Endothelial cell of umbilical vein (primary cell): ENCODE results near the gene XPOT. TPM values are rescaled to one million over a fixed set of nuclear protein-coding genes. Genes with fewer than 3 reads are reported as not detected.

Experiments
- BruUV-seq: library from RNA; stranded (reverse); fragments of 400-500 nt; replicated peaks from 2 replicates; lab custom pipeline; 2021; lab: Mats Ljungman, UMichigan
- CTCF ChIA-PET: fragments of 300-600, 350-600 bp; sonication (Branson Sonifier 250); formaldehyde crosslinking; loops from one replicate; lab custom pipeline; 2021; ENCODE audit warnings: antibody characterized with exemption, inconsistent platforms; lab: Charles Lee
- POLR2A ChIA-PET: fragments of 300-600, 350-600 bp; sonication (Branson Sonifier 250); formaldehyde crosslinking; loops from one replicate; lab custom pipeline; 2021; ENCODE audit warnings: antibody characterized with exemption, inconsistent platforms; lab: Charles Lee
- DNase-seq: peaks from one replicate; pipeline ENCODE4 v3.0.0-alpha.2; 2011; ENCODE audit warnings: low read depth, low spot score
- FAIRE-seq: peaks from 2 replicates; lab custom pipeline; 2011; peaks lifted over from hg19 to GRCh38; lab: Jason Lieb, UNC
- H2AFZ ChIP-seq: 2 replicates; pipeline ENCODE4 v1.6.0; 2012; ENCODE audit warnings: low read depth, low read length, control low read depth, inconsistent platforms
- H3K27ac ChIP-seq: 2 replicates; pipeline ENCODE4 v1.5.1; 2011; ENCODE audit warnings: low read depth, mild to moderate bottlenecking, control low read depth, low read length, moderate library complexity; ENCODE audit not compliant: insufficient read depth
- H3K27me3 ChIP-seq, 2 experiments: 2 replicates each; pipeline versions ENCODE4 v1.6.0 to v1.6.1; 2011; ENCODE audit warnings: low read length in 2 of 2, mixed read lengths in 1 of 2; ENCODE audit not compliant: control insufficient read depth in 2 of 2, insufficient read depth in 2 of 2
- H3K36me3 ChIP-seq, 2 experiments: 2 replicates in 1 of 2; 3 replicates in 1 of 2; pipeline ENCODE4 v1.5.1; 2011; ENCODE audit warnings: low read length in 2 of 2, mild to moderate bottlenecking in 1 of 2, moderate library complexity in 1 of 2; ENCODE audit not compliant: control insufficient read depth in 2 of 2, insufficient read depth in 2 of 2; ENCODE audit errors: extremely low read depth in 1 of 2
- H3K4me1 ChIP-seq: 3 replicates; pipeline ENCODE4 v1.5.1; 2011; ENCODE audit warnings: mild to moderate bottlenecking, low read length; ENCODE audit not compliant: control insufficient read depth, insufficient read depth; ENCODE audit errors: extremely low read depth
- H3K4me2 ChIP-seq: 2 replicates; pipeline ENCODE4 v1.6.1; 2011; ENCODE audit warnings: low read length, control low read depth, mixed read lengths; ENCODE audit not compliant: insufficient read depth
- H3K4me3 ChIP-seq, 3 experiments: fragments of 200-600 bp in 1 of 3; sonication (generic), shearing (Covaris generic) in 1 of 3; replicated peaks in 1 of 3; 2 replicates each; pipeline ENCODE4 v1.5.1; 2011 to 2016; ENCODE audit warnings: control low read depth in 3 of 3, low read length in 3 of 3, mild to moderate bottlenecking in 2 of 3, inconsistent platforms in 1 of 3, low read depth in 1 of 3, moderate library complexity in 1 of 3; ENCODE audit not compliant: insufficient read depth in 1 of 3
- H3K79me2 ChIP-seq: 2 replicates; pipeline ENCODE4 v1.6.0; 2012; ENCODE audit warnings: low read length, inconsistent platforms; ENCODE audit not compliant: control insufficient read depth, insufficient read depth
- H3K9ac ChIP-seq: replicated peaks from 2 replicates; pipeline ENCODE3; 2011; ENCODE audit warnings: low read length, control low read depth; ENCODE audit not compliant: insufficient read depth; ENCODE audit errors: extremely low read depth
- H3K9me1 ChIP-seq: replicated peaks from 3 replicates; pipeline ENCODE4 v1.6.0; 2011; ENCODE audit warnings: mild to moderate bottlenecking, low read length; ENCODE audit not compliant: control insufficient read depth, insufficient read depth; ENCODE audit errors: extremely low read depth
- H3K9me3 ChIP-seq: replicated peaks from 2 replicates; pipeline ENCODE4 v1.5.1; 2012; ENCODE audit warnings: low read length, inconsistent platforms; ENCODE audit not compliant: control insufficient read depth, insufficient read depth
- H4K20me1 ChIP-seq: replicated peaks from 2 replicates; pipeline ENCODE3; 2011; ENCODE audit warnings: mild to moderate bottlenecking, low read length; ENCODE audit not compliant: control insufficient read depth, insufficient read depth; ENCODE audit errors: extremely low read depth
- CTCF ChIP-seq, 2 donors: IDR thresholded peaks; 1 replicate in 1 of 2; 2 replicates in 1 of 2; pipeline ENCODE4 v1.5.1; 2011; ENCODE audit warnings: low read length in 2 of 2, mild to moderate bottlenecking in 2 of 2, moderate library complexity in 2 of 2, control low read depth in 1 of 2, inconsistent platforms in 1 of 2, low read depth in 1 of 2; ENCODE audit not compliant: insufficient read depth in 1 of 2; ENCODE audit errors: extremely low read depth in 1 of 2
- EZH2 ChIP-seq: IDR thresholded peaks from 2 replicates; pipeline ENCODE4 v1.6.1; 2012; ENCODE audit warnings: borderline replicate concordance, low read depth, mild to moderate bottlenecking, moderate library complexity, low read length, inconsistent platforms; ENCODE audit not compliant: severe bottlenecking
- FOS ChIP-seq: IDR thresholded peaks from 2 replicates; pipeline ENCODE4 v1.6.1; 2011; ENCODE audit warnings: mild to moderate bottlenecking, low read length, moderate library complexity, borderline replicate concordance; ENCODE audit not compliant: insufficient read depth
- GATA2 ChIP-seq: IDR thresholded peaks from 2 replicates; pipeline ENCODE4 v1.7.0; 2011; ENCODE audit warnings: low read depth, mild to moderate bottlenecking, moderate library complexity, mixed read lengths, low read length; ENCODE audit not compliant: insufficient read length, insufficient read depth
- JUN ChIP-seq: IDR thresholded peaks from 2 replicates; pipeline ENCODE4 v1.6.1; 2011; ENCODE audit warnings: borderline replicate concordance, low read depth; ENCODE audit not compliant: insufficient read length, insufficient read depth
- MAX ChIP-seq: IDR thresholded peaks from 2 replicates; pipeline ENCODE4 v1.6.1; 2011; ENCODE audit not compliant: insufficient read depth, insufficient read length
- MYC ChIP-seq: IDR thresholded peaks from one replicate; pipeline ENCODE4 v1.6.1; 2011; ENCODE audit warnings: mild to moderate bottlenecking, low read depth, low read length
- POLR2A ChIP-seq: IDR thresholded peaks from 2 replicates; pipeline ENCODE4 v1.6.1; 2012; ENCODE audit warnings: low read depth, mild to moderate bottlenecking, control low read depth, low read length
- POLR2AphosphoS5 ChIP-seq: IDR thresholded peaks from 2 replicates; pipeline ENCODE4 v1.6.1; 2012; ENCODE audit warnings: low read depth, mild to moderate bottlenecking, control low read depth, low read length, moderate library complexity; ENCODE audit not compliant: insufficient read depth
- dilution Hi-C: fragments of 300-500 bp; cut with MboI; formaldehyde crosslinking; loops from one replicate; pipeline ENCODE4 v1.15.0; 2019; ENCODE audit warnings: low sequenced_read_pairs; ENCODE audit not compliant: extremely low pct_ligation_motif_present
- intact Hi-C: fragments of 100-400 bp; cut with micrococcal nuclease; formaldehyde crosslinking; loops from one replicate; pipeline ENCODE4 v1.10.0; 2022
- polyA plus RNA-seq, 4 experiments: library from polyadenylated mRNA; depleted of rRNA in 3 of 4; stranded (reverse) in 3 of 4; unstranded in 1 of 4; fragments of >200 nt; gene quantifications; 2 replicates each; pipeline versions ENCODE4 v1.2.1 to v1.2.3, GENCODE V29; 2011 to 2012; ENCODE audit warnings: missing spikeins in 1 of 4
- total RNA-seq: library from RNA; stranded (reverse); gene quantifications from 2 replicates; pipeline ENCODE4 v1.2.3, GENCODE V29; 2021

The XPOT gene
- total and polyA plus RNA-seq, 2 donors (not counting 3 experiments of a cell fraction or from before 2014, with no cell fraction given) = 21.9 to 88.9 TPM

- intact Hi-C loops (no loop called here), dilution Hi-C loops (no loop called here)
- Histone ChIP-seq H3K4me1 (peaks cover 6% of the 10 kb centered on the region), H3K27ac (no peak overlapping the region), H3K9ac (no peak overlapping the region), H3K36me3 (peaks cover 18 to 36% of the 10 kb centered on the region in 2 experiments), H3K4me3 (no peak overlapping the region), H2AFZ (no peak overlapping the region), H3K4me2 (no peak overlapping the region), H3K79me2 (peaks cover 20% of the 10 kb centered on the region), H4K20me1 (no peaks in the 10 kb centered on the region), H3K9me1 (no peaks in the 10 kb centered on the region), H3K27me3 (no peaks in the 10 kb centered on the region), H3K9me3 (no peaks in the 10 kb centered on the region)
- ChIA-PET POLR2A (no interaction called here), CTCF (no interaction called here)
- TF ChIP-seq EZH2 (no peak), POLR2A (no peak), FOS (no peak), POLR2AphosphoS5 (no peak), JUN (no peak), GATA2 (no peak), MAX (no peak), CTCF (IDR thresholded peaks at IDR 0.05; ENCODE audit: extremely low read depth in 1 of 2, insufficient read depth in 1 of 2, low read depth in 1 of 2, low read length in 2 of 2) (no peak), MYC (no peak)
- no peak for FAIRE-seq
- DNase-seq = no peak
- BruUV-seq = no TSS peak
Measured at GRCh38 chr12:64413884-64414283, 9.7 kb downstream of the XPOT start.
